Endothelial cell of umbilical vein (primary cell): ENCODE measurements around the gene RAB6C. TPM values are rescaled to one million over a fixed set of nuclear protein-coding genes. Genes with fewer than 3 reads are reported as not detected.

ENCODE experiments used
- BruUV-seq: library from RNA; stranded (reverse); fragments of 400-500 nt; replicated peaks from 2 replicates; lab custom pipeline; 2021; lab: Mats Ljungman, UMichigan
- CTCF ChIA-PET: fragments of 300-600, 350-600 bp; sonication (Branson Sonifier 250); formaldehyde crosslinking; loops from one replicate; lab custom pipeline; 2021; ENCODE audit warnings: antibody characterized with exemption, inconsistent platforms; lab: Charles Lee
- POLR2A ChIA-PET: fragments of 300-600, 350-600 bp; sonication (Branson Sonifier 250); formaldehyde crosslinking; loops from one replicate; lab custom pipeline; 2021; ENCODE audit warnings: antibody characterized with exemption, inconsistent platforms; lab: Charles Lee
- DNase-seq: peaks from one replicate; pipeline ENCODE4 v3.0.0-alpha.2; 2011; ENCODE audit warnings: low read depth, low spot score
- FAIRE-seq: peaks from 2 replicates; lab custom pipeline; 2011; peaks lifted over from hg19 to GRCh38; lab: Jason Lieb, UNC
- H2AFZ ChIP-seq: 2 replicates; pipeline ENCODE4 v1.6.0; 2012; ENCODE audit warnings: low read depth, low read length, control low read depth, inconsistent platforms
- H3K27ac ChIP-seq: 2 replicates; pipeline ENCODE4 v1.5.1; 2011; ENCODE audit warnings: low read depth, mild to moderate bottlenecking, control low read depth, low read length, moderate library complexity; ENCODE audit not compliant: insufficient read depth
- H3K27me3 ChIP-seq, 2 experiments: 2 replicates each; pipeline versions ENCODE4 v1.6.0 to v1.6.1; 2011; ENCODE audit warnings: low read length in 2 of 2, mixed read lengths in 1 of 2; ENCODE audit not compliant: control insufficient read depth in 2 of 2, insufficient read depth in 2 of 2
- H3K36me3 ChIP-seq, 2 experiments: 2 replicates in 1 of 2; 3 replicates in 1 of 2; pipeline ENCODE4 v1.5.1; 2011; ENCODE audit warnings: low read length in 2 of 2, mild to moderate bottlenecking in 1 of 2, moderate library complexity in 1 of 2; ENCODE audit not compliant: control insufficient read depth in 2 of 2, insufficient read depth in 2 of 2; ENCODE audit errors: extremely low read depth in 1 of 2
- H3K4me1 ChIP-seq: 3 replicates; pipeline ENCODE4 v1.5.1; 2011; ENCODE audit warnings: mild to moderate bottlenecking, low read length; ENCODE audit not compliant: control insufficient read depth, insufficient read depth; ENCODE audit errors: extremely low read depth
- H3K4me2 ChIP-seq: 2 replicates; pipeline ENCODE4 v1.6.1; 2011; ENCODE audit warnings: low read length, control low read depth, mixed read lengths; ENCODE audit not compliant: insufficient read depth
- H3K4me3 ChIP-seq, 3 experiments: fragments of 200-600 bp in 1 of 3; sonication (generic), shearing (Covaris generic) in 1 of 3; replicated peaks in 1 of 3; 2 replicates each; pipeline ENCODE4 v1.5.1; 2011 to 2016; ENCODE audit warnings: control low read depth in 3 of 3, low read length in 3 of 3, mild to moderate bottlenecking in 2 of 3, inconsistent platforms in 1 of 3, low read depth in 1 of 3, moderate library complexity in 1 of 3; ENCODE audit not compliant: insufficient read depth in 1 of 3
- H3K79me2 ChIP-seq: 2 replicates; pipeline ENCODE4 v1.6.0; 2012; ENCODE audit warnings: low read length, inconsistent platforms; ENCODE audit not compliant: control insufficient read depth, insufficient read depth
- H3K9ac ChIP-seq: replicated peaks from 2 replicates; pipeline ENCODE3; 2011; ENCODE audit warnings: low read length, control low read depth; ENCODE audit not compliant: insufficient read depth; ENCODE audit errors: extremely low read depth
- H3K9me1 ChIP-seq: replicated peaks from 3 replicates; pipeline ENCODE4 v1.6.0; 2011; ENCODE audit warnings: mild to moderate bottlenecking, low read length; ENCODE audit not compliant: control insufficient read depth, insufficient read depth; ENCODE audit errors: extremely low read depth
- H3K9me3 ChIP-seq: replicated peaks from 2 replicates; pipeline ENCODE4 v1.5.1; 2012; ENCODE audit warnings: low read length, inconsistent platforms; ENCODE audit not compliant: control insufficient read depth, insufficient read depth
- H4K20me1 ChIP-seq: replicated peaks from 2 replicates; pipeline ENCODE3; 2011; ENCODE audit warnings: mild to moderate bottlenecking, low read length; ENCODE audit not compliant: control insufficient read depth, insufficient read depth; ENCODE audit errors: extremely low read depth
- EZH2 ChIP-seq: IDR thresholded peaks from 2 replicates; pipeline ENCODE4 v1.6.1; 2012; ENCODE audit warnings: borderline replicate concordance, low read depth, mild to moderate bottlenecking, moderate library complexity, low read length, inconsistent platforms; ENCODE audit not compliant: severe bottlenecking
- FOS ChIP-seq: IDR thresholded peaks from 2 replicates; pipeline ENCODE4 v1.6.1; 2011; ENCODE audit warnings: mild to moderate bottlenecking, low read length, moderate library complexity, borderline replicate concordance; ENCODE audit not compliant: insufficient read depth
- GATA2 ChIP-seq: IDR thresholded peaks from 2 replicates; pipeline ENCODE4 v1.7.0; 2011; ENCODE audit warnings: low read depth, mild to moderate bottlenecking, moderate library complexity, mixed read lengths, low read length; ENCODE audit not compliant: insufficient read length, insufficient read depth
- JUN ChIP-seq: IDR thresholded peaks from 2 replicates; pipeline ENCODE4 v1.6.1; 2011; ENCODE audit warnings: borderline replicate concordance, low read depth; ENCODE audit not compliant: insufficient read length, insufficient read depth
- MYC ChIP-seq: IDR thresholded peaks from one replicate; pipeline ENCODE4 v1.6.1; 2011; ENCODE audit warnings: mild to moderate bottlenecking, low read depth, low read length
- POLR2A ChIP-seq: IDR thresholded peaks from 2 replicates; pipeline ENCODE4 v1.6.1; 2012; ENCODE audit warnings: low read depth, mild to moderate bottlenecking, control low read depth, low read length
- POLR2AphosphoS5 ChIP-seq: IDR thresholded peaks from 2 replicates; pipeline ENCODE4 v1.6.1; 2012; ENCODE audit warnings: low read depth, mild to moderate bottlenecking, control low read depth, low read length, moderate library complexity; ENCODE audit not compliant: insufficient read depth
- dilution Hi-C: fragments of 300-500 bp; cut with MboI; formaldehyde crosslinking; loops from one replicate; pipeline ENCODE4 v1.15.0; 2019; ENCODE audit warnings: low sequenced_read_pairs; ENCODE audit not compliant: extremely low pct_ligation_motif_present
- intact Hi-C: fragments of 100-400 bp; cut with micrococcal nuclease; formaldehyde crosslinking; loops from one replicate; pipeline ENCODE4 v1.10.0; 2022
- polyA plus RNA-seq, 4 experiments: library from polyadenylated mRNA; depleted of rRNA in 3 of 4; stranded (reverse) in 3 of 4; unstranded in 1 of 4; fragments of >200 nt; gene quantifications; 2 replicates each; pipeline versions ENCODE4 v1.2.1 to v1.2.3, GENCODE V29; 2011 to 2012; ENCODE audit warnings: missing spikeins in 1 of 4
- total RNA-seq: library from RNA; stranded (reverse); gene quantifications from 2 replicates; pipeline ENCODE4 v1.2.3, GENCODE V29; 2021
- TF ChIP-seq, protein P1 (sequence below): IDR thresholded peaks from 2 replicates; pipeline ENCODE4 v1.6.1; 2011; ENCODE audit not compliant: insufficient read depth, insufficient read length
- TF ChIP-seq, protein P2 (sequence below), 2 donors: IDR thresholded peaks; 1 replicate in 1 of 2; 2 replicates in 1 of 2; pipeline ENCODE4 v1.5.1; 2011; ENCODE audit warnings: low read length in 2 of 2, mild to moderate bottlenecking in 2 of 2, moderate library complexity in 2 of 2, control low read depth in 1 of 2, inconsistent platforms in 1 of 2, low read depth in 1 of 2; ENCODE audit not compliant: insufficient read depth in 1 of 2; ENCODE audit errors: extremely low read depth in 1 of 2

The RAB6C gene
- total and polyA plus RNA-seq, 2 donors (not counting 3 experiments of a cell fraction or from before 2014, with no cell fraction given) = not detected

DNA sequence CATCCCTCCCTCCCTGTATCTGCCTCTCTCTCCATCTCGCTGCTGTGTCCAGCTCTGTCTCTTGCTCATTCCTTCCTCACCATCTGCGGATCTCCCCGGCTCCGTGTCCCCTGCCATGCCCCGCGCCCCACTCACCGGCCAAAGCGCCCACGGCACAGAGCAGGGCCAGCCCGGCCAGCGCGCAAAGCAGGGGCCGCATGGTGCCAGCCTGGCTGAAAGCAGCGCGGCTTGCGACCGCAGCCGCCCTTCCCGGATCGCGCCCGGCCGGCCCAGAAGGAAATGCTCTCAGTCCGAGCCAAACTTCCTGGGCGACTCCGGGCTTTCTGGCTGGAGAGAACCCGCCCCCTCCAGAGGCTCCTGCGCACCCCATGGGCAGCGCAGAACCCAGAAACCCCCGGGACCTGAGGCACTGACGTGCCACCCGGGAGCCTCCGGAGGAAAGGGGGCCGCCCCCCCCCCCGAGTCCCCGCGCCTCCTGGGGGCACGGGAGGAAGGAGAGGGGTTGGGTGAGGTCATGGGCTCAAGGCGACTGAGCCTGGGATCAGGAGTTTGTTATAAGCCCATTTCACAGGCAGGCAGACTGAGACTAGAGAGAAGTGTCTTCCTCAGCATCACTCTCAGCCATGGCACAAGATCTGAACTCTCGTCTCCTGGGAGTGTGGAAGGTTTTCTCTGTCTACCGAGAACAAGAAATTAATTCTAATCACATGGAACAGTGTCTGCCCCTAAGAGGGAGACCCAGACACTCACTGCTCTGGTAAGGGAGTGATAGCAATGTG is 45.2 kb upstream of the RAB6C start:
- Histone ChIP-seq H3K4me3 (no peak overlapping the region), H2AFZ (no peak overlapping the region), H3K9me1 (no peaks in the 10 kb centered on the region), H3K4me1 (no peaks in the 10 kb centered on the region), H3K9ac (no peak overlapping the region), H3K4me2 (no peak overlapping the region), H3K36me3 (no peaks in the 10 kb centered on the region), H3K79me2 (no peaks in the 10 kb centered on the region), H3K27me3 (peaks cover 2 to 3% of the 10 kb centered on the region in 2 experiments), H4K20me1 (no peaks in the 10 kb centered on the region), H3K27ac (no peak overlapping the region), H3K9me3 (no peaks in the 10 kb centered on the region)
- POLR2A ChIA-PET = no interaction called here
- no peak for DNase-seq
- CTCF ChIA-PET = interaction anchor here (1.6 kb wide), 1 partner anchor 11 kb away, joined by 3 read pairs; no protein-coding TSS in a partner anchor
- no TSS peak for BruUV-seq
- intact Hi-C loops (no loop called here), dilution Hi-C loops (no loop called here)
- TF ChIP-seq MYC = no peak
- no peak for TF ChIP-seq POLR2A
- no peak for TF ChIP-seq FOS
- no peak for TF ChIP-seq GATA2
- no peak for TF ChIP-seq EZH2
- TF ChIP-seq, protein P1, sequence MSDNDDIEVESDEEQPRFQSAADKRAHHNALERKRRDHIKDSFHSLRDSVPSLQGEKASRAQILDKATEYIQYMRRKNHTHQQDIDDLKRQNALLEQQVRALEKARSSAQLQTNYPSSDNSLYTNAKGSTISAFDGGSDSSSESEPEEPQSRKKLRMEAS = no peak
- TF ChIP-seq, protein P2, sequence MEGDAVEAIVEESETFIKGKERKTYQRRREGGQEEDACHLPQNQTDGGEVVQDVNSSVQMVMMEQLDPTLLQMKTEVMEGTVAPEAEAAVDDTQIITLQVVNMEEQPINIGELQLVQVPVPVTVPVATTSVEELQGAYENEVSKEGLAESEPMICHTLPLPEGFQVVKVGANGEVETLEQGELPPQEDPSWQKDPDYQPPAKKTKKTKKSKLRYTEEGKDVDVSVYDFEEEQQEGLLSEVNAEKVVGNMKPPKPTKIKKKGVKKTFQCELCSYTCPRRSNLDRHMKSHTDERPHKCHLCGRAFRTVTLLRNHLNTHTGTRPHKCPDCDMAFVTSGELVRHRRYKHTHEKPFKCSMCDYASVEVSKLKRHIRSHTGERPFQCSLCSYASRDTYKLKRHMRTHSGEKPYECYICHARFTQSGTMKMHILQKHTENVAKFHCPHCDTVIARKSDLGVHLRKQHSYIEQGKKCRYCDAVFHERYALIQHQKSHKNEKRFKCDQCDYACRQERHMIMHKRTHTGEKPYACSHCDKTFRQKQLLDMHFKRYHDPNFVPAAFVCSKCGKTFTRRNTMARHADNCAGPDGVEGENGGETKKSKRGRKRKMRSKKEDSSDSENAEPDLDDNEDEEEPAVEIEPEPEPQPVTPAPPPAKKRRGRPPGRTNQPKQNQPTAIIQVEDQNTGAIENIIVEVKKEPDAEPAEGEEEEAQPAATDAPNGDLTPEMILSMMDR (IDR thresholded peaks at IDR 0.05; ENCODE audit: extremely low read depth in 1 of 2, insufficient read depth in 1 of 2, low read depth in 1 of 2, low read length in 2 of 2) = no peak
- TF ChIP-seq POLR2AphosphoS5 = no peak
- TF ChIP-seq JUN = no peak
- FAIRE-seq = no peak
